GM21360 (cell line): Measurements from ENCODE around the gene OPTC.
"Not testable (repeated sequence)": the region's sequence is repeated elsewhere in the genome, so short reads cannot be mapped to it uniquely, and the experiment has no call there.

Source experiments
- ATAC-seq: cut with Tn5 transposase; IDR thresholded peaks from one replicate; pipeline ENCODE4 v1.9.1; 2021; ENCODE audit warnings: mild to moderate bottlenecking, moderate library complexity; ENCODE audit not compliant: unreplicated experiment

Gene OPTC

GRCh38 chr1:203465146-203465798 is 28.7 kb upstream of the OPTC start:
- no peak for ATAC-seq

- no peak for ATAC-seq
Measured at GRCh38 chr1:203465948-203466347, 28.0 kb upstream of the OPTC start.

GRCh38 chr1:203466906-203467549 is 26.9 kb upstream of the OPTC start:
- ATAC-seq, result not testable (repeated sequence)

GRCh38 chr1:203467550-203467921 is 26.4 kb upstream of the OPTC start:
- no peak for ATAC-seq

- no peak for ATAC-seq
Measured at GRCh38 chr1:203468326-203468725, 25.6 kb upstream of the OPTC start.

GRCh38 chr1:203470240-203470639 is 23.7 kb upstream of the OPTC start:
- ATAC-seq, result no peak

GRCh38 chr1:203471841-203472240 is 22.1 kb upstream of the OPTC start:
- no peak for ATAC-seq

GRCh38 chr1:203473281-203473680 is 20.7 kb upstream of the OPTC start:
- ATAC-seq, result no peak

- no peak for ATAC-seq
Measured at GRCh38 chr1:203473781-203474305, 20.1 kb upstream of the OPTC start.

GRCh38 chr1:203475012-203475981 is 18.7 kb upstream of the OPTC start, which contains the start of gene PRELP:
PRELP (plus strand) TSS chr1:203475806; CDS start chr1:203483185, 7,379 bp downstream.
- no peak for ATAC-seq

GRCh38 chr1:203476216-203476814 is 17.6 kb upstream of the OPTC start:
- no peak for ATAC-seq

GRCh38 chr1:203477748-203478147 is 16.2 kb upstream of the OPTC start:
- ATAC-seq, result no peak

- ATAC-seq, result no peak
Measured at GRCh38 chr1:203478231-203478630, 15.7 kb upstream of the OPTC start.

- ATAC-seq, result no peak
Measured at GRCh38 chr1:203478986-203479385, 15.0 kb upstream of the OPTC start.

- ATAC-seq, result no peak
Measured at GRCh38 chr1:203479646-203480045, 14.3 kb upstream of the OPTC start.

- no peak for ATAC-seq
Measured at GRCh38 chr1:203480084-203480483, 13.9 kb upstream of the OPTC start.

GRCh38 chr1:203480525-203481084 is 13.3 kb upstream of the OPTC start:
- ATAC-seq, result no peak

- no peak for ATAC-seq
Measured at GRCh38 chr1:203481196-203481595, 12.8 kb upstream of the OPTC start.

GRCh38 chr1:203486618-203487370 is 7.2 kb upstream of the OPTC start:
- no peak for ATAC-seq

- no peak for ATAC-seq
Measured at GRCh38 chr1:203488539-203488938, 5.4 kb upstream of the OPTC start.
